PC-3 (cell line): ENCODE data around the gene LMTK3.

Source experiments
- CTCF ChIP-seq: fragments of 300-600 bp; sonication (generic); conservative IDR thresholded peaks from 2 replicates; pipeline ENCODE4 v1.5.1; 2017; ENCODE audit warnings: antibody characterized with exemption, low read depth, mild to moderate bottlenecking, low read length
- EZH2 ChIP-seq: fragments of 300-600 bp; sonication (generic); IDR thresholded peaks from one replicate; pipeline ENCODE4 v1.6.1; 2017; ENCODE audit warnings: antibody characterized with exemption, mild to moderate bottlenecking, low read length; ENCODE audit not compliant: unreplicated experiment
- EZH2phosphoT487 ChIP-seq: fragments of 300-600 bp; sonication (generic); IDR thresholded peaks from 2 replicates; pipeline ENCODE4 v1.6.1; 2018; ENCODE audit warnings: mild to moderate bottlenecking, antibody characterized with exemption, low read length, borderline replicate concordance

GRCh38 chr19:48544856-48545750 lies 33.5 kb upstream of the LMTK3 start:
- TF ChIP-seq EZH2phosphoT487 (no peak), EZH2 (no peak), CTCF (no peak)
